ENCODE data around the gene APIP.

DNA sequence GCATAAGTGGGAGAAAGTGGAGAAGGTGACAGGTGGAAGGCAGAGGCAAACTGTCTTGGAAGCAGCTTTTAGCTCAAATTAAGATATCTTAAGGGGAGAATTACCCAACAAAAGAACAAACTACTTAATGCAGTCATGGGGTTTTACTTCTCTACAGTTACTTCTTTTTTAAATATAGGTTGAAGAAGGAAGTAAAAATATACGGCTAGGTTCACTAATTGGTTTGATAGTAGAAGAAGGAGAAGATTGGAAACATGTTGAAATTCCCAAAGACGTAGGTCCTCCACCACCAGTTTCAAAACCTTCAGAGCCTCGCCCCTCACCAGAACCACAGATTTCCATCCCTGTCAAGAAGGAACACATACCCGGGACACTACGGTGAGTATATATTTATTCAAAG is 41.0 kb upstream of the APIP start:
- TF ChIP-seq, protein P1, sequence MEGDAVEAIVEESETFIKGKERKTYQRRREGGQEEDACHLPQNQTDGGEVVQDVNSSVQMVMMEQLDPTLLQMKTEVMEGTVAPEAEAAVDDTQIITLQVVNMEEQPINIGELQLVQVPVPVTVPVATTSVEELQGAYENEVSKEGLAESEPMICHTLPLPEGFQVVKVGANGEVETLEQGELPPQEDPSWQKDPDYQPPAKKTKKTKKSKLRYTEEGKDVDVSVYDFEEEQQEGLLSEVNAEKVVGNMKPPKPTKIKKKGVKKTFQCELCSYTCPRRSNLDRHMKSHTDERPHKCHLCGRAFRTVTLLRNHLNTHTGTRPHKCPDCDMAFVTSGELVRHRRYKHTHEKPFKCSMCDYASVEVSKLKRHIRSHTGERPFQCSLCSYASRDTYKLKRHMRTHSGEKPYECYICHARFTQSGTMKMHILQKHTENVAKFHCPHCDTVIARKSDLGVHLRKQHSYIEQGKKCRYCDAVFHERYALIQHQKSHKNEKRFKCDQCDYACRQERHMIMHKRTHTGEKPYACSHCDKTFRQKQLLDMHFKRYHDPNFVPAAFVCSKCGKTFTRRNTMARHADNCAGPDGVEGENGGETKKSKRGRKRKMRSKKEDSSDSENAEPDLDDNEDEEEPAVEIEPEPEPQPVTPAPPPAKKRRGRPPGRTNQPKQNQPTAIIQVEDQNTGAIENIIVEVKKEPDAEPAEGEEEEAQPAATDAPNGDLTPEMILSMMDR (IDR thresholded peaks at IDR 0.05; ENCODE audit: low read length) = no peak
- TF ChIP-seq EZH2phosphoT487 (IDR thresholded peaks at IDR 0.05; ENCODE audit: low read length) = no peak
